SK-N-SH (cell line): ENCODE data around the gene MAOB. TPM values are rescaled to one million over a fixed set of nuclear protein-coding genes. Genes with fewer than 3 reads are reported as not detected.

ENCODE experiments used
- CTCF ChIA-PET: fragments of 300-600, 350-600 bp; formaldehyde crosslinking; extraction: SDS; loops from one replicate; lab custom pipeline; 2021; lab: Yijun Ruan, JAX
- POLR2A ChIA-PET: fragments of 350-600 bp; sonication (Branson Sonifier 250); formaldehyde crosslinking; extraction: SDS; loops from one replicate; lab custom pipeline; 2020; ENCODE audit warnings: antibody characterized with exemption, inconsistent platforms; lab: Yijun Ruan, JAX
- DNase-seq: peaks from one replicate; pipeline ENCODE4 v3.0.0; 2012
- H2AFZ ChIP-seq: fragments of 200-600 bp; sonication (generic); 2 replicates; pipeline ENCODE4 v1.8.1; 2016; ENCODE audit warnings: antibody characterized with exemption, mild to moderate bottlenecking, low read depth
- H3F3A ChIP-seq: fragments of 200-600 bp; sonication (generic); replicated peaks from 2 replicates; pipeline ENCODE3; 2016; ENCODE audit warnings: antibody characterized with exemption, mild to moderate bottlenecking; ENCODE audit not compliant: insufficient read depth
- H3K27ac ChIP-seq, 2 experiments: fragments of 200-500 bp in 1 of 2; fragments of 200-600 bp in 1 of 2; sonication (Bioruptor generic) in 1 of 2; sonication (generic), shearing (Covaris generic) in 1 of 2; 2 replicates each; pipeline versions ENCODE4 v1.5.1 to v1.6.1; 2014 to 2016; ENCODE audit warnings: low read depth in 2 of 2, inconsistent platforms in 1 of 2, low read length in 1 of 2, mild to moderate bottlenecking in 1 of 2, mixed read lengths in 1 of 2
- H3K27me3 ChIP-seq: fragments of 200-600 bp; sonication (generic), shearing (Covaris generic); 2 replicates; pipeline ENCODE4 v1.6.1; 2016; ENCODE audit warnings: mixed run types; ENCODE audit not compliant: insufficient read depth
- H3K36me3 ChIP-seq, 2 experiments: fragments of 200-500 bp in 1 of 2; fragments of 200-600 bp in 1 of 2; sonication (Bioruptor generic) in 1 of 2; sonication (generic) in 1 of 2; replicated peaks in 1 of 2; 2 replicates each; pipeline versions ENCODE3 to v1.5.1; 2014 to 2016; ENCODE audit warnings: low read length in 1 of 2, mild to moderate bottlenecking in 1 of 2; ENCODE audit not compliant: insufficient read depth in 2 of 2, control insufficient read depth in 1 of 2
- H3K4me1 ChIP-seq, 2 experiments: fragments of 200-500 bp in 1 of 2; fragments of 200-600 bp in 1 of 2; sonication (Bioruptor generic) in 1 of 2; sonication (generic), shearing (Covaris generic) in 1 of 2; 2 replicates each; pipeline versions ENCODE4 v1.5.1 to v1.6.1; 2014 to 2016; ENCODE audit warnings: low read depth in 1 of 2, low read length in 1 of 2, mixed run types in 1 of 2; ENCODE audit not compliant: insufficient read depth in 2 of 2, control insufficient read depth in 1 of 2
- H3K4me2 ChIP-seq: fragments of 200-600 bp; sonication (generic), shearing (Covaris generic); 2 replicates; pipeline ENCODE4 v1.6.1; 2017; ENCODE audit warnings: mixed run types
- H3K4me3 ChIP-seq, 2 experiments: fragments of 200-500 bp in 1 of 2; fragments of 200-600 bp in 1 of 2; sonication (Bioruptor generic) in 1 of 2; sonication (generic), shearing (Covaris generic) in 1 of 2; 2 replicates each; pipeline versions ENCODE4 v1.5.1 to v1.8.1; 2014 to 2016; ENCODE audit warnings: low read depth in 2 of 2, inconsistent platforms in 1 of 2, low read length in 1 of 2, mild to moderate bottlenecking in 1 of 2, mixed read lengths in 1 of 2, moderate library complexity in 1 of 2
- H3K79me2 ChIP-seq: fragments of 200-600 bp; sonication (generic); 2 replicates; pipeline ENCODE4 v1.8.1; 2017; ENCODE audit warnings: mild to moderate bottlenecking; ENCODE audit not compliant: insufficient read depth
- H3K9ac ChIP-seq: fragments of 200-600 bp; sonication (generic); 2 replicates; pipeline ENCODE4 v1.6.1; 2017; ENCODE audit warnings: mixed run types
- H3K9me2 ChIP-seq: fragments of 200-600 bp; sonication (generic); 2 replicates; pipeline ENCODE4 v1.6.1; 2017; ENCODE audit warnings: mixed run types
- H3K9me3 ChIP-seq: fragments of 200-600 bp; sonication (generic); 2 replicates; pipeline ENCODE4 v1.6.1; 2017; ENCODE audit warnings: mixed run types, mild to moderate bottlenecking, moderate library complexity
- H4K20me1 ChIP-seq: fragments of 200-600 bp; sonication (generic); 2 replicates; pipeline ENCODE4 v1.6.1; 2017; ENCODE audit warnings: mild to moderate bottlenecking, mixed run types; ENCODE audit not compliant: insufficient read depth
- EZH2phosphoT487 ChIP-seq: fragments of 200-600 bp; sonication (generic); IDR thresholded peaks from 2 replicates; pipeline ENCODE4 v1.6.1; 2017; ENCODE audit warnings: low read depth, mixed run types, mild to moderate bottlenecking, antibody characterized with exemption, moderate library complexity, borderline replicate concordance
- FOXJ3 ChIP-seq: sonication (generic); formaldehyde crosslinking; IDR thresholded peaks from 2 replicates; pipeline ENCODE4 v1.5.1; 2020; ENCODE audit warnings: mild to moderate bottlenecking, missing genetic modification reagents
- GABPA ChIP-seq: IDR thresholded peaks from 2 replicates; pipeline ENCODE4 v1.4.0; 2012; ENCODE audit warnings: low read depth, mild to moderate bottlenecking
- GATA2 ChIP-seq: sonication (generic); formaldehyde crosslinking; IDR thresholded peaks from 2 replicates; pipeline ENCODE4 v1.5.0; 2020; ENCODE audit warnings: mild to moderate bottlenecking, missing genetic modification reagents
- IRF3 ChIP-seq: fragments of 150-350 bp; IDR thresholded peaks from 2 replicates; pipeline ENCODE4 v1.6.1; 2016; ENCODE audit warnings: mild to moderate bottlenecking, low read depth, low read length
- MEF2A ChIP-seq: IDR thresholded peaks from 2 replicates; pipeline ENCODE4 v1.4.0; 2012; ENCODE audit warnings: low read depth, borderline replicate concordance
- MXI1 ChIP-seq: IDR thresholded peaks from 2 replicates; pipeline ENCODE4 v1.6.1; 2012; ENCODE audit warnings: mild to moderate bottlenecking, low read depth, low read length, improper control_type of control experiment
- NFIC ChIP-seq: IDR thresholded peaks from 2 replicates; pipeline ENCODE4 v1.4.0; 2012; ENCODE audit warnings: borderline replicate concordance
- POLR2AphosphoS5 ChIP-seq: IDR thresholded peaks from 2 replicates; pipeline ENCODE4 v1.6.1; 2012; ENCODE audit warnings: low read depth, low read length
- RFX5 ChIP-seq: IDR thresholded peaks from 2 replicates; pipeline ENCODE4 v1.6.1; 2012; ENCODE audit warnings: mild to moderate bottlenecking, improper control_type of control experiment, low read length
- SIN3A ChIP-seq: IDR thresholded peaks from 2 replicates; pipeline ENCODE4 v1.6.1; 2012; ENCODE audit warnings: low read depth, mild to moderate bottlenecking, low read length, moderate library complexity, borderline replicate concordance
- TAF1 ChIP-seq: IDR thresholded peaks from 2 replicates; pipeline ENCODE4 v1.6.1; 2012; ENCODE audit warnings: low read depth, mild to moderate bottlenecking, low read length, moderate library complexity, borderline replicate concordance
- TCF12 ChIP-seq: IDR thresholded peaks from 2 replicates; pipeline ENCODE4 v1.4.0; 2012
- ZBTB33 ChIP-seq: IDR thresholded peaks from 2 replicates; pipeline ENCODE4 v1.4.0; 2012; ENCODE audit warnings: low read depth, borderline replicate concordance
- WGBS: methylation state at CpG from one replicate; pipeline ENCODE4 v1.1.6; 2017; ENCODE audit warnings: low lambda C conversion rate; 5-methylcytosine and 5-hydroxymethylcytosine counted together
- polyA plus RNA-seq, 3 experiments: library from polyadenylated mRNA; depleted of rRNA; stranded (reverse); fragments of >200 nt; gene quantifications; 2 replicates each; pipeline ENCODE4 v1.2.3, GENCODE V29; 2012
- TF ChIP-seq, protein P1 (sequence below): IDR thresholded peaks from 2 replicates; pipeline ENCODE4 v1.6.1; 2012; ENCODE audit warnings: mild to moderate bottlenecking, low read depth, low read length, moderate library complexity
- TF ChIP-seq, protein P2 (sequence below): IDR thresholded peaks from 2 replicates; pipeline ENCODE4; 2012
- TF ChIP-seq, protein P3 (sequence below): IDR thresholded peaks from 2 replicates; pipeline ENCODE4 v1.4.0; 2012; ENCODE audit warnings: low read depth, borderline replicate concordance

MAOB gene
- polyA plus RNA-seq, 1 of the 3 experiments (the other 2 are of a cell fraction), result 0.92 TPM

- no peaks in the 10 kb centered on the region for H3K9me3 ChIP-seq
- H3K4me1 ChIP-seq, result no peaks in the 10 kb centered on the region
- no peak overlapping the region for H3K4me3 ChIP-seq
- H3F3A ChIP-seq, result no peaks in the 10 kb centered on the region
- POLR2A ChIA-PET, result no interaction called here
- no peak for DNase-seq
- no peak overlapping the region for H3K27ac ChIP-seq
- H3K9me2 ChIP-seq, result no peaks in the 10 kb centered on the region
- no peak overlapping the region for H3K4me2 ChIP-seq
- no peaks in the 10 kb centered on the region; the same call in 1 of the 2 replicates for H3K27me3 ChIP-seq
- H3K9ac ChIP-seq, result no peak overlapping the region
- H4K20me1 ChIP-seq, result no peaks in the 10 kb centered on the region
- H3K79me2 ChIP-seq, result no peaks in the 10 kb centered on the region
- 7% methylated on average over 3 of the region's 6 CpGs for WGBS
- no peak overlapping the region for H2AFZ ChIP-seq
- CTCF ChIA-PET, result interaction anchor here (3.4 kb wide), 1 partner anchor 15 kb away, joined by 16 read pairs; no protein-coding TSS in a partner anchor
- TF ChIP-seq FOXJ3 (CRISPR knock-in tag) (no peak), TCF12 (no peak), SIN3A (no peak), MEF2A (no peak), NFIC (no peak), MXI1 (no peak), GATA2 (CRISPR knock-in tag) (no peak), POLR2AphosphoS5 (no peak), GABPA (no peak), RFX5 (no peak), ZBTB33 (no peak), IRF3 (no peak), EZH2phosphoT487 (no peak), TAF1 (no peak)
- TF ChIP-seq, protein P1, sequence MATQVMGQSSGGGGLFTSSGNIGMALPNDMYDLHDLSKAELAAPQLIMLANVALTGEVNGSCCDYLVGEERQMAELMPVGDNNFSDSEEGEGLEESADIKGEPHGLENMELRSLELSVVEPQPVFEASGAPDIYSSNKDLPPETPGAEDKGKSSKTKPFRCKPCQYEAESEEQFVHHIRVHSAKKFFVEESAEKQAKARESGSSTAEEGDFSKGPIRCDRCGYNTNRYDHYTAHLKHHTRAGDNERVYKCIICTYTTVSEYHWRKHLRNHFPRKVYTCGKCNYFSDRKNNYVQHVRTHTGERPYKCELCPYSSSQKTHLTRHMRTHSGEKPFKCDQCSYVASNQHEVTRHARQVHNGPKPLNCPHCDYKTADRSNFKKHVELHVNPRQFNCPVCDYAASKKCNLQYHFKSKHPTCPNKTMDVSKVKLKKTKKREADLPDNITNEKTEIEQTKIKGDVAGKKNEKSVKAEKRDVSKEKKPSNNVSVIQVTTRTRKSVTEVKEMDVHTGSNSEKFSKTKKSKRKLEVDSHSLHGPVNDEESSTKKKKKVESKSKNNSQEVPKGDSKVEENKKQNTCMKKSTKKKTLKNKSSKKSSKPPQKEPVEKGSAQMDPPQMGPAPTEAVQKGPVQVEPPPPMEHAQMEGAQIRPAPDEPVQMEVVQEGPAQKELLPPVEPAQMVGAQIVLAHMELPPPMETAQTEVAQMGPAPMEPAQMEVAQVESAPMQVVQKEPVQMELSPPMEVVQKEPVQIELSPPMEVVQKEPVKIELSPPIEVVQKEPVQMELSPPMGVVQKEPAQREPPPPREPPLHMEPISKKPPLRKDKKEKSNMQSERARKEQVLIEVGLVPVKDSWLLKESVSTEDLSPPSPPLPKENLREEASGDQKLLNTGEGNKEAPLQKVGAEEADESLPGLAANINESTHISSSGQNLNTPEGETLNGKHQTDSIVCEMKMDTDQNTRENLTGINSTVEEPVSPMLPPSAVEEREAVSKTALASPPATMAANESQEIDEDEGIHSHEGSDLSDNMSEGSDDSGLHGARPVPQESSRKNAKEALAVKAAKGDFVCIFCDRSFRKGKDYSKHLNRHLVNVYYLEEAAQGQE, result no peak
- TF ChIP-seq, protein P2, sequence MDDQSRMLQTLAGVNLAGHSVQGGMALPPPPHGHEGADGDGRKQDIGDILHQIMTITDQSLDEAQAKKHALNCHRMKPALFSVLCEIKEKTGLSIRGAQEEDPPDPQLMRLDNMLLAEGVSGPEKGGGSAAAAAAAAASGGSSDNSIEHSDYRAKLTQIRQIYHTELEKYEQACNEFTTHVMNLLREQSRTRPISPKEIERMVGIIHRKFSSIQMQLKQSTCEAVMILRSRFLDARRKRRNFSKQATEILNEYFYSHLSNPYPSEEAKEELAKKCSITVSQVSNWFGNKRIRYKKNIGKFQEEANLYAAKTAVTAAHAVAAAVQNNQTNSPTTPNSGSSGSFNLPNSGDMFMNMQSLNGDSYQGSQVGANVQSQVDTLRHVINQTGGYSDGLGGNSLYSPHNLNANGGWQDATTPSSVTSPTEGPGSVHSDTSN, result no peak
- TF ChIP-seq, protein P3, sequence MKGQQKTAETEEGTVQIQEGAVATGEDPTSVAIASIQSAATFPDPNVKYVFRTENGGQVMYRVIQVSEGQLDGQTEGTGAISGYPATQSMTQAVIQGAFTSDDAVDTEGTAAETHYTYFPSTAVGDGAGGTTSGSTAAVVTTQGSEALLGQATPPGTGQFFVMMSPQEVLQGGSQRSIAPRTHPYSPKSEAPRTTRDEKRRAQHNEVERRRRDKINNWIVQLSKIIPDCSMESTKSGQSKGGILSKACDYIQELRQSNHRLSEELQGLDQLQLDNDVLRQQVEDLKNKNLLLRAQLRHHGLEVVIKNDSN, result no peak
- TF ChIP-seq, all 33 proteins: peak for 0
- no peaks in the 10 kb centered on the region for H3K36me3 ChIP-seq
Measured at GRCh38 chrX:43735534-43735933, 146.7 kb downstream of the MAOB start.
